PC-9 (cell line): ENCODE results near the gene ADAMTS6.

Source experiments
- CTCF ChIP-seq: fragments of 200-600 bp; sonication (generic); conservative IDR thresholded peaks from 2 replicates; pipeline ENCODE4 v1.6.1; 2017; ENCODE audit warnings: mixed run types, antibody characterized with exemption, mild to moderate bottlenecking, moderate library complexity
- EZH2 ChIP-seq: fragments of 200-600 bp; sonication (generic); IDR thresholded peaks from 2 replicates; pipeline ENCODE4 v1.8.0; 2017; ENCODE audit warnings: antibody characterized with exemption, low read depth

- TF ChIP-seq CTCF (no peak), EZH2 (no peak)
Observed at GRCh38 chr5:65390208-65390607, 91.5 kb downstream of the ADAMTS6 start.
